Sigmoid colon (tissue), 7 donors: ENCODE results near the gene CEP126. TPM values are rescaled to one million over a fixed set of nuclear protein-coding genes. Genes with fewer than 3 reads are reported as not detected.

Source experiments
- DNase-seq: peaks from one replicate; pipeline ENCODE4 v3.0.0-alpha.2; 2019
- H3K27ac ChIP-seq, 4 donors: fragments of 200-600 bp; sonication (generic); one replicate each; pipeline ENCODE4 v1.5.1; 2016 to 2019; ENCODE audit warnings: mild to moderate bottlenecking in 1 of 4
- H3K27me3 ChIP-seq, 3 donors: fragments of 200-600 bp; sonication (generic); one replicate each; pipeline ENCODE4 v1.5.1; 2019; ENCODE audit warnings: mild to moderate bottlenecking in 1 of 3
- H3K36me3 ChIP-seq, 4 donors: fragments of 200-600 bp; sonication (generic); one replicate each; pipeline ENCODE4 v1.5.1; 2016 to 2019
- H3K4me1 ChIP-seq, 4 donors: fragments of 200-600 bp; sonication (generic); one replicate each; pipeline ENCODE4 v1.5.1; 2017 to 2019
- H3K4me3 ChIP-seq, 4 donors: fragments of 200-600 bp; sonication (generic); one replicate each; pipeline ENCODE4 v1.5.1; 2017 to 2019; ENCODE audit warnings: mild to moderate bottlenecking in 2 of 4, moderate library complexity in 1 of 4
- H3K9me3 ChIP-seq, 4 donors: fragments of 200-600 bp in 3 of 4; sonication (generic) in 3 of 4; one replicate each; pipeline versions ENCODE4 v1.5.1 to v1.6.1; 2013 to 2019
- EP300 ChIP-seq, 4 donors: sonication (generic); formaldehyde crosslinking; IDR thresholded peaks; one replicate each; pipeline ENCODE4 v1.6.1; 2017; ENCODE audit warnings: antibody characterized with exemption in 4 of 4
- POLR2A ChIP-seq, 2 donors: fragments of 450-650 bp; IDR thresholded peaks; one replicate each; pipeline ENCODE4 v1.6.1; 2016; ENCODE audit warnings: antibody characterized with exemption in 2 of 2, mild to moderate bottlenecking in 2 of 2, moderate library complexity in 2 of 2
- POLR2AphosphoS5 ChIP-seq, 4 donors: sonication (generic); formaldehyde crosslinking; IDR thresholded peaks; one replicate each; pipeline ENCODE4 v1.6.1; 2017; ENCODE audit warnings: antibody characterized with exemption in 4 of 4
- WGBS, 2 donors: extraction: QIAGEN DNeasy Blood & Tissue Kit; methylation state at CpG; one replicate each; pipeline ENCODE4 v1.1.7; 2013; 5-methylcytosine and 5-hydroxymethylcytosine counted together
- intact Hi-C: fragments of 100-400 bp; cut with DNase I; formaldehyde crosslinking; loops from one replicate; pipeline ENCODE4 v1.15.1; 2023
- polyA plus RNA-seq, 3 donors: library from polyadenylated mRNA; stranded (reverse); fragments of 200-250 nt; gene quantifications; one replicate each; pipeline ENCODE4 v1.2.3, GENCODE V29; 2013
- total RNA-seq, 4 donors: library from RNA; depleted of rRNA; stranded (reverse); fragments of >200 nt; gene quantifications; one replicate each; pipeline ENCODE4 v1.1.0, GENCODE V29; 2016
- TF ChIP-seq, protein P1 (sequence below), 4 experiments: fragments of 450-650 bp in 3 of 4; fragments of 200-600 bp in 1 of 4; IDR thresholded peaks; one replicate each; pipeline ENCODE4 v1.5.1; 2016 to 2019; ENCODE audit warnings: antibody characterized with exemption in 4 of 4, mild to moderate bottlenecking in 3 of 4, moderate library complexity in 2 of 4
- donor health status: healthy with polysubstance abuse.
- donor health status: Bipolar disorder and iron deficiency.
- donor health status: healthy.

CEP126 gene
- total and polyA plus RNA-seq, 7 donors, result 1.2 to 15.5 (median 3.7) TPM

DNA sequence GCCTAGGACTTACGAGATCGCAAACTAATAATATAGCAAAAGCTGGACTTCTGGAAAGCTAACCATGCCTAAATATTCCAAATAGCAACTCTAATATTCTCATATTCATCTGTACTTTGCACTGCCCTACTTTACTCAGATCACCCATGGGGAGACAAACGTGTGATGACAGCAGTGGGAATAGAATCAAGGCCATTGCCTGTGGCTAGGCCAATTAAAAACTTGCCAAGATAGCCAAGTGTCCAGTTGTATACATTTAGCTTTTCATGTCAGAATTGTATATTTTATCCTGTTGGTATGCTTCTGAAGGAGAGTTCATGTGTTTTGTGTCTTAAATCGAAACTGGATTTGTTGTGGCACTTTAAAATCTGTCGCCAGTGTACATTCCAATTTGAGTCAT, 1.2 kb upstream of the CEP126 start:
- Histone ChIP-seq H3K9me3 (no peaks in the 10 kb centered on the region), H3K27me3 (no peaks in the 10 kb centered on the region), H3K4me1 (peaks cover 0 to 25% (median 14%) of the 10 kb centered on the region in 4 donors), H3K27ac (peak overlapping the region; percentile 83 to 86 (median 84)), H3K36me3 (no peaks in the 10 kb centered on the region), H3K4me3 (no peak overlapping the region)
- TF ChIP-seq POLR2A (IDR thresholded peaks at IDR 0.05) (no peak), POLR2AphosphoS5 (IDR thresholded peaks at IDR 0.05) (no peak), EP300 (IDR thresholded peaks at IDR 0.05) (no peak)
- TF ChIP-seq, protein P1, sequence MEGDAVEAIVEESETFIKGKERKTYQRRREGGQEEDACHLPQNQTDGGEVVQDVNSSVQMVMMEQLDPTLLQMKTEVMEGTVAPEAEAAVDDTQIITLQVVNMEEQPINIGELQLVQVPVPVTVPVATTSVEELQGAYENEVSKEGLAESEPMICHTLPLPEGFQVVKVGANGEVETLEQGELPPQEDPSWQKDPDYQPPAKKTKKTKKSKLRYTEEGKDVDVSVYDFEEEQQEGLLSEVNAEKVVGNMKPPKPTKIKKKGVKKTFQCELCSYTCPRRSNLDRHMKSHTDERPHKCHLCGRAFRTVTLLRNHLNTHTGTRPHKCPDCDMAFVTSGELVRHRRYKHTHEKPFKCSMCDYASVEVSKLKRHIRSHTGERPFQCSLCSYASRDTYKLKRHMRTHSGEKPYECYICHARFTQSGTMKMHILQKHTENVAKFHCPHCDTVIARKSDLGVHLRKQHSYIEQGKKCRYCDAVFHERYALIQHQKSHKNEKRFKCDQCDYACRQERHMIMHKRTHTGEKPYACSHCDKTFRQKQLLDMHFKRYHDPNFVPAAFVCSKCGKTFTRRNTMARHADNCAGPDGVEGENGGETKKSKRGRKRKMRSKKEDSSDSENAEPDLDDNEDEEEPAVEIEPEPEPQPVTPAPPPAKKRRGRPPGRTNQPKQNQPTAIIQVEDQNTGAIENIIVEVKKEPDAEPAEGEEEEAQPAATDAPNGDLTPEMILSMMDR (IDR thresholded peaks at IDR 0.05), result no peak
- intact Hi-C loops, result loop anchor here (2.0 to 5.0 kb wide), 3 partner anchors 53 to 197 kb away; partner anchors contain the start of gene YAP1
- DNase-seq, result no peak
- WGBS, 2 donors, result 77 to 85% methylated on average over 5 of the region's 5 CpGs

DNA sequence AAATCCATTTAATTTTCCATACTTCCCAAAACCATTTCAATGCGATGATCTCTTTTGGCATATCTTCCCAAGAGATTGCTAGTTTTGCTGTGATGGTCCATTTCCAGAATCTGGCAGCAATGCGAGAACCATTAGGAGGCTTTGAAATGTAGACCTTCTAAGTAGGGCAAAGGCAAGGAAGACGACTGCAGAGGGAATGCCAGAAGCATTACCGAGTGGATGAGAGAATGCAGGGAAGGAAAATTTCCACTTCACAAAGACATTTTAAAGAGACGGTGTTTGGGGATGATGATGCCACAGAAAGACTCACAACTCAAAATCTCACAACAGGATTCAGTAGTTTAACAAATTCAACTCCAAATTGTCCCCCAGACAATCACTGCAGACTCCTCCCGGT, 471 bp upstream of the CEP126 start:
- Histone ChIP-seq H3K4me3 (peak overlapping the region; percentile 68 to 82 (median 71)), H3K9me3 (no peaks in the 10 kb centered on the region), H3K27ac (peak overlapping the region; percentile 83 to 86 (median 84)), H3K36me3 (no peaks in the 10 kb centered on the region), H3K27me3 (no peaks in the 10 kb centered on the region), H3K4me1 (peaks cover 0 to 25% (median 14%) of the 10 kb centered on the region in 4 donors)
- TF ChIP-seq EP300 (IDR thresholded peaks at IDR 0.05) (no peak), POLR2AphosphoS5 (IDR thresholded peaks at IDR 0.05) (peak in 1 of 4 donors; percentile 3)
- no peak for DNase-seq
- WGBS, 2 donors, result 11 to 14% methylated on average over 6 of the region's 6 CpGs
- intact Hi-C loops, result loop anchor here (2.0 to 5.0 kb wide), 3 partner anchors 54 to 196 kb away; partner anchors contain the start of gene YAP1

DNA sequence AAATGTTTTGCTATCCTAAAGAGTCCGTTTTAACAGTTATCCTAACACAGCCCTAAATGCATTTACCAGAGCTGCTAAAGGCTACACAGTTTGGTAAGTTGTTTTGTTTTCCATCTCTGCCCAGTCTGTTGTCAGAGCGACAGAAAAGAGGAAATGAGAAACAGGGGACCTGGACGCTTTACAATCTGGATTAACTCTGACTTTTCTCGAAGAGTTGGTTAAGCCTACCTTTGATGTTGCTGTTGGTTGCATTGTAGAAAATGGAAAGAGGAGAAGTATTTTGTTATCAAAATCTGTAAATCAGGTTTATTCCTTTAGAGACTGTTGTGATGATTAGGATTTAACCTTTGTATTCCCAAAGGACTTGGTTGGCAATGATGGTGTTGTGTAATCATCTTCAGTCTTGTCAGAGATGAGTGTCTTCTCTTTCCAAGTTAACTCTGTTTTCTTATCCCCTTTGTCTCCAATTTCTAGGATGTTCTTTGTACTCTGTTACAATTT, 1.0 kb downstream of the CEP126 start:
- Histone ChIP-seq H3K36me3 (no peaks in the 10 kb centered on the region), H3K27me3 (no peaks in the 10 kb centered on the region), H3K9me3 (no peaks in the 10 kb centered on the region), H3K4me3 (peak overlapping the region; percentile 68 to 82 (median 71)), H3K27ac (peak overlapping the region; percentile 83 to 86 (median 84)), H3K4me1 (peaks cover 0 to 25% (median 14%) of the 10 kb centered on the region in 4 donors)
- DNase-seq, result no peak
- TF ChIP-seq POLR2AphosphoS5 (IDR thresholded peaks at IDR 0.05) (peak in 1 of 4 donors; percentile 22), POLR2A (IDR thresholded peaks at IDR 0.05) (no peak)
- TF ChIP-seq, protein P1 (IDR thresholded peaks at IDR 0.05), result no peak
- 7 to 10% methylated on average over 4 of the region's 4 CpGs for WGBS, 2 donors
- intact Hi-C loops, result loop anchor here (2.0 kb wide), 2 partner anchors 55 to 195 kb away; partner anchors contain the start of gene YAP1

DNA sequence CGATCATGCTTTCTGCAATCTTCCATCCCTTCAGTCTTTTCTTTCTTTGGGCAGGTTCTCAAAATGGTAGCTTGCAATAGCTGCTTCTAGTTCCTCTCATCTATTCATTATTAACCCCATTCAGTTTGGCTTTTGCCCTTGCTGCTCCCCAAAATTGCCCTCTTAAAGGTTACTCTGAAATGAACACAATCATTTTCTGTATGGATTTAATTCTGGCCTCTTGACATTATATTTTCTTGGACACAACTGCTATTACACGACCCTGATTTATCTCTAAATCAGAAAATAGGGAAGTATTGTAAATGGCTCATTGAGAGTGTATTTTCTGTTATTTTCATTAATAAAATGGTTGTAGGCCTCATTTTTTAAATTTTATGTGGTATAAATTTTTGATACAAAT, 1.6 kb downstream of the CEP126 start, which contains the start of gene ANGPTL5:
Gene ANGPTL5, minus strand, starts transcription at position 101 of the 400 bp plus-strand sequence. CDS start 8,613 bp downstream, outside the sequence.
- Histone ChIP-seq H3K4me1 (peaks cover 0 to 25% (median 14%) of the 10 kb centered on the region in 4 donors), H3K4me3 (peak within 1 kb of the TSS; percentile 68 to 82 (median 71)), H3K9me3 (no peaks in the 10 kb centered on the region), H3K27ac (peak within 1 kb of the TSS; percentile 83 to 86 (median 84)), H3K27me3 (no peaks in the 10 kb centered on the region), H3K36me3 (no peaks in the 10 kb centered on the region)
- DNase-seq, result no peak
- TF ChIP-seq POLR2A (IDR thresholded peaks at IDR 0.05), result no peak
- TF ChIP-seq POLR2AphosphoS5 (IDR thresholded peaks at IDR 0.05), result no peak
- no peak for TF ChIP-seq EP300 (IDR thresholded peaks at IDR 0.05)
- TF ChIP-seq, protein P1 (IDR thresholded peaks at IDR 0.05), result no peak
- intact Hi-C loops, result no loop called here
- 67 to 84% methylated on average over 2 of the region's 2 CpGs for WGBS, 2 donors

DNA sequence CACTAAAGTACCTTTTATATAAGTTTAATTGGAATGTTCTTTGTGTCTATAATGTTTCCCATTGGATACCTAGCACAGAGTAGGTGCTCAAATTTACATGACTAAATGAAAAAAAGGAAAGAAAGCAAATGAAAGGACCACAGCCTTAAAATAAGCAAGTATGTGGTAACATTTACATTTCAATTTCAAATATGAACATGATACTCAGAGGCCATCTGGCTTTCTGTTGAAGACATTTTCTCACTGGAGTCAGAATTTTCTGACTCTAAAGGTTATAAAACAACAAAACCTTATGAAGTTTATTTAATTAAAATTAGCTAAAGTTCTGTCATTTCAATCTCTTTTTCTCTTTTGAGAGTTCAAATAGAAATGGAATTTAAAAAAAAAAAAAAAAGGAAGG, 2.4 kb downstream of the CEP126 start:
- TF ChIP-seq POLR2AphosphoS5 (IDR thresholded peaks at IDR 0.05) (no peak), EP300 (IDR thresholded peaks at IDR 0.05) (no peak), POLR2A (IDR thresholded peaks at IDR 0.05) (no peak)
- TF ChIP-seq, protein P1 (IDR thresholded peaks at IDR 0.05), result no peak
- H3K27me3 ChIP-seq, result no peaks in the 10 kb centered on the region
- no peaks in the 10 kb centered on the region for H3K36me3 ChIP-seq
- no peak overlapping the region for H3K4me3 ChIP-seq
- no peak for DNase-seq
- H3K9me3 ChIP-seq, result no peaks in the 10 kb centered on the region
- H3K4me1 ChIP-seq, result peaks cover 0 to 25% (median 14%) of the 10 kb centered on the region in 4 donors
- intact Hi-C loops, result no loop called here
- H3K27ac ChIP-seq, result peak overlapping the region in 1 of 4 donors; percentile 84
